ENCODE results near the gene PTK7. TPM values are rescaled to one million over a fixed set of nuclear protein-coding genes. Genes with fewer than 3 reads are reported as not detected.
A peak's percentile ranks its signal among the peaks of the same experiment; 100 is the strongest.

PTK7 gene
- total and polyA plus RNA-seq, 5 donors from 2014 or later = 0.25 to 2.3 TPM; not detected in 3

GRCh38 chr6:43070028-43070632 is 6.0 kb upstream of the PTK7 start:
- Histone ChIP-seq H3K4me3 (ENCODE audit: low read depth, low read length) (no peak overlapping the region), H3K27me3 (ENCODE audit: control insufficient read depth, insufficient read depth, low read length) (no peaks in the 10 kb centered on the region), H3K36me3 (ENCODE audit: control insufficient read depth, insufficient read depth, low read length) (peaks cover 19% of the 10 kb centered on the region), H3K9me3 (ENCODE audit: control insufficient read depth in 2 of 2, low read length in 2 of 2) (no peaks in the 10 kb centered on the region), H3K4me1 (ENCODE audit: control insufficient read depth, insufficient read depth, low read length, poor library complexity, severe bottlenecking) (no peaks in the 10 kb centered on the region), H3K27ac (ENCODE audit: insufficient read depth, low read length, poor library complexity, severe bottlenecking) (no peak overlapping the region)
- Mint-ChIP-seq H3K36me3 (peaks cover 35% of the 10 kb centered on the region), H3K27me3 (peaks cover 23% of the 10 kb centered on the region), H3K4me3 (peak overlapping the region in 1 of 4 donors; percentile 63), H3K9me3 (no peaks in the 10 kb centered on the region), H3K4me1 (peaks cover 0 to 11% (median 4%) of the 10 kb centered on the region in 4 donors), H3K27ac (peak overlapping the region in 2 of 3 donors; percentile 29 to 83)
- ATAC-seq (ENCODE audit: low read depth in 2 of 2) = peak; percentile 34 to 45
- peak in 2 of 3 donors; percentile 40 to 72 for DNase-seq

- Mint-ChIP-seq H3K36me3 (peaks cover 24% of the 10 kb centered on the region), H3K4me1 (peaks cover 0 to 14% (median 3%) of the 10 kb centered on the region in 4 donors)
These were observed 1.1 kb upstream of the PTK7 start for GRCh38 chr6:43074847-43075669.

GRCh38 chr6:43076464-43077332 is 584 bp downstream of the PTK7 start:
- Mint-ChIP-seq H3K27me3 (peaks cover 70% of the 10 kb centered on the region), H3K36me3 (peaks cover 21% of the 10 kb centered on the region), H3K4me3 (peak overlapping the region in 3 of 4 donors; percentile 39 to 54 (median 41)), H3K27ac (no peak overlapping the region), H3K9me3 (peaks cover 0 to 3% (median 0%) of the 10 kb centered on the region in 7 donors), H3K4me1 (peaks cover 0 to 14% (median 4%) of the 10 kb centered on the region in 4 donors)
- Histone ChIP-seq H3K27ac (ENCODE audit: insufficient read depth, low read length, poor library complexity, severe bottlenecking) (no peak overlapping the region), H3K4me1 (ENCODE audit: control insufficient read depth, insufficient read depth, low read length, poor library complexity, severe bottlenecking) (peaks cover 17% of the 10 kb centered on the region), H3K36me3 (ENCODE audit: control insufficient read depth, insufficient read depth, low read length) (peaks cover 2% of the 10 kb centered on the region), H3K27me3 (ENCODE audit: control insufficient read depth, insufficient read depth, low read length) (peaks cover 17% of the 10 kb centered on the region), H3K9me3 (ENCODE audit: control insufficient read depth in 2 of 2, low read length in 2 of 2) (no peaks in the 10 kb centered on the region), H3K4me3 (ENCODE audit: low read depth, low read length) (no peak overlapping the region)
- ATAC-seq (ENCODE audit: low read depth in 2 of 2) (peak in 1 of 2 donors; percentile 6), DNase-seq (peak in 1 of 3 donors; percentile 32)

More at GRCh38 chr6:43074847-43075669, 1.1 kb upstream of the PTK7 start:
- Histone ChIP-seq H3K4me1 (ENCODE audit: control insufficient read depth, insufficient read depth, low read length, poor library complexity, severe bottlenecking) (peaks cover 17% of the 10 kb centered on the region), H3K36me3 (ENCODE audit: control insufficient read depth, insufficient read depth, low read length) (peaks cover 6% of the 10 kb centered on the region), H3K27me3 (ENCODE audit: control insufficient read depth, insufficient read depth, low read length) (peaks cover 17% of the 10 kb centered on the region), H3K9me3 (ENCODE audit: control insufficient read depth in 2 of 2, low read length in 2 of 2) (no peaks in the 10 kb centered on the region), H3K4me3 (ENCODE audit: low read depth, low read length) (no peak overlapping the region), H3K27ac (ENCODE audit: insufficient read depth, low read length, poor library complexity, severe bottlenecking) (no peak overlapping the region)
- Mint-ChIP-seq H3K27me3 (peaks cover 58% of the 10 kb centered on the region), H3K9me3 (peaks cover 0 to 1% (median 0%) of the 10 kb centered on the region in 7 donors), H3K4me3 (peak overlapping the region in 2 of 4 donors; percentile 68 to 73), H3K27ac (no peak overlapping the region)
- no peak for DNase-seq
- no peak for ATAC-seq (ENCODE audit: low read depth in 2 of 2)

- ATAC-seq (ENCODE audit: low read depth in 2 of 2) (no peak), DNase-seq (no peak)
- H3K9me3 Mint-ChIP-seq = peaks cover 0 to 3% (median 0%) of the 10 kb centered on the region in 7 donors
- no peak overlapping the region for H3K27ac Mint-ChIP-seq
- H3K4me1 Mint-ChIP-seq = peaks cover 0 to 14% (median 2%) of the 10 kb centered on the region in 4 donors
- Histone ChIP-seq H3K4me3 (ENCODE audit: low read depth, low read length) (no peak overlapping the region), H3K27ac (ENCODE audit: insufficient read depth, low read length, poor library complexity, severe bottlenecking) (no peak overlapping the region), H3K9me3 (ENCODE audit: control insufficient read depth in 2 of 2, low read length in 2 of 2) (no peaks in the 10 kb centered on the region), H3K36me3 (ENCODE audit: control insufficient read depth, insufficient read depth, low read length) (no peaks in the 10 kb centered on the region), H3K27me3 (ENCODE audit: control insufficient read depth, insufficient read depth, low read length) (peaks cover 17% of the 10 kb centered on the region), H3K4me1 (ENCODE audit: control insufficient read depth, insufficient read depth, low read length, poor library complexity, severe bottlenecking) (peaks cover 17% of the 10 kb centered on the region)
- peak overlapping the region in 3 of 4 donors; percentile 21 to 54 (median 39) for H3K4me3 Mint-ChIP-seq
- peaks cover 14% of the 10 kb centered on the region for H3K36me3 Mint-ChIP-seq
- peaks cover 70% of the 10 kb centered on the region for H3K27me3 Mint-ChIP-seq
These were observed 1.3 kb downstream of the PTK7 start for GRCh38 chr6:43077333-43077809.

- Mint-ChIP-seq H3K36me3 (peaks cover 8% of the 10 kb centered on the region), H3K9me3 (peaks cover 0 to 3% (median 0%) of the 10 kb centered on the region in 7 donors), H3K27me3 (peaks cover 65% of the 10 kb centered on the region), H3K4me1 (peaks cover 0 to 14% (median 2%) of the 10 kb centered on the region in 4 donors), H3K4me3 (peak overlapping the region in 2 of 4 donors; percentile 18 to 39), H3K27ac (no peak overlapping the region)
- peaks cover 17% of the 10 kb centered on the region for H3K4me1 ChIP-seq (ENCODE audit: control insufficient read depth, insufficient read depth, low read length, poor library complexity, severe bottlenecking)
- no peaks in the 10 kb centered on the region for H3K36me3 ChIP-seq (ENCODE audit: control insufficient read depth, insufficient read depth, low read length)
- no peaks in the 10 kb centered on the region for H3K9me3 ChIP-seq (ENCODE audit: control insufficient read depth in 2 of 2, low read length in 2 of 2)
- H3K27ac ChIP-seq (ENCODE audit: insufficient read depth, low read length, poor library complexity, severe bottlenecking) = no peak overlapping the region
- ATAC-seq (ENCODE audit: low read depth in 2 of 2) = no peak
- H3K27me3 ChIP-seq (ENCODE audit: control insufficient read depth, insufficient read depth, low read length) = peaks cover 17% of the 10 kb centered on the region
- DNase-seq = no peak
- H3K4me3 ChIP-seq (ENCODE audit: low read depth, low read length) = no peak overlapping the region
These were observed 1.9 kb downstream of the PTK7 start for GRCh38 chr6:43077981-43078511.

GRCh38 chr6:43078691-43079090 is 2.6 kb downstream of the PTK7 start:
- H3K27ac Mint-ChIP-seq = no peak overlapping the region
- H3K36me3 Mint-ChIP-seq = peaks cover 7% of the 10 kb centered on the region
- H3K27me3 Mint-ChIP-seq = peaks cover 60% of the 10 kb centered on the region

GRCh38 chr6:43081043-43081442 is 4.9 kb downstream of the PTK7 start:
- H3K36me3 Mint-ChIP-seq = no peaks in the 10 kb centered on the region
- H3K36me3 ChIP-seq (ENCODE audit: control insufficient read depth, insufficient read depth, low read length) = no peaks in the 10 kb centered on the region
- no peak for ATAC-seq (ENCODE audit: low read depth in 2 of 2)
- no peaks in the 10 kb centered on the region for H3K9me3 ChIP-seq (ENCODE audit: control insufficient read depth in 2 of 2, low read length in 2 of 2)
- H3K27ac ChIP-seq (ENCODE audit: insufficient read depth, low read length, poor library complexity, severe bottlenecking) = no peak overlapping the region
- peaks cover 0 to 3% (median 0%) of the 10 kb centered on the region in 7 donors for H3K9me3 Mint-ChIP-seq
- DNase-seq = no peak
- H3K4me1 ChIP-seq (ENCODE audit: control insufficient read depth, insufficient read depth, low read length, poor library complexity, severe bottlenecking) = peaks cover 13% of the 10 kb centered on the region
- H3K27me3 ChIP-seq (ENCODE audit: control insufficient read depth, insufficient read depth, low read length) = peaks cover 17% of the 10 kb centered on the region
- no peak overlapping the region for H3K4me3 ChIP-seq (ENCODE audit: low read depth, low read length)
- H3K27ac Mint-ChIP-seq = peak overlapping the region in 1 of 3 donors; percentile 43
- H3K27me3 Mint-ChIP-seq = peaks cover 46% of the 10 kb centered on the region
- peaks cover 0 to 11% (median 2%) of the 10 kb centered on the region in 4 donors for H3K4me1 Mint-ChIP-seq
- H3K4me3 Mint-ChIP-seq = no peak overlapping the region

More at GRCh38 chr6:43078691-43079090, 2.6 kb downstream of the PTK7 start:
- peaks cover 17% of the 10 kb centered on the region for H3K27me3 ChIP-seq (ENCODE audit: control insufficient read depth, insufficient read depth, low read length)
- H3K4me3 ChIP-seq (ENCODE audit: low read depth, low read length) = no peak overlapping the region
- peaks cover 0 to 3% (median 0%) of the 10 kb centered on the region in 7 donors for H3K9me3 Mint-ChIP-seq
- H3K4me1 ChIP-seq (ENCODE audit: control insufficient read depth, insufficient read depth, low read length, poor library complexity, severe bottlenecking) = peaks cover 17% of the 10 kb centered on the region
- H3K4me1 Mint-ChIP-seq = peaks cover 0 to 14% (median 2%) of the 10 kb centered on the region in 4 donors
- H3K27ac ChIP-seq (ENCODE audit: insufficient read depth, low read length, poor library complexity, severe bottlenecking) = no peak overlapping the region
- H3K9me3 ChIP-seq (ENCODE audit: control insufficient read depth in 2 of 2, low read length in 2 of 2) = no peaks in the 10 kb centered on the region
- H3K36me3 ChIP-seq (ENCODE audit: control insufficient read depth, insufficient read depth, low read length) = no peaks in the 10 kb centered on the region
- no peak for DNase-seq
- ATAC-seq (ENCODE audit: low read depth in 2 of 2) = no peak
- no peak overlapping the region for H3K4me3 Mint-ChIP-seq
